NOMO-1 (cell line): ENCODE results near the gene MCAT.
"Not testable (repeated sequence)": the region's sequence is repeated elsewhere in the genome, so short reads cannot be mapped to it uniquely, and the experiment has no call there.

Experiments used
- DNase-seq, 2 experiments: peaks; one replicate each; lab custom pipeline; 2025; ENCODE audit not compliant: unreplicated experiment in 2 of 2; lab: John Stamatoyannopoulos, UW

MCAT gene

GRCh38 chr22:43156413-43156812 lies 13.2 kb upstream of the MCAT start:
- DNase-seq: no peak

- no peak for DNase-seq
Measured at GRCh38 chr22:43155789-43156188, 12.6 kb upstream of the MCAT start.

GRCh38 chr22:43154887-43155536 lies 11.8 kb upstream of the MCAT start:
- DNase-seq: peak; percentile 38 to 58

GRCh38 chr22:43153899-43154298 lies 10.7 kb upstream of the MCAT start:
- DNase-seq: peak; percentile 4 to 11

- peak; percentile 18 to 26 for DNase-seq
Measured at GRCh38 chr22:43152357-43153071, 9.3 kb upstream of the MCAT start.

GRCh38 chr22:43152003-43152356 lies 8.8 kb upstream of the MCAT start:
- no peak for DNase-seq

GRCh38 chr22:43151251-43152002 lies 8.2 kb upstream of the MCAT start, which contains the start of gene TSPO:
TSPO (plus strand) TSS chr22:43151559; CDS start chr22:43159239, 7,680 bp downstream.
- DNase-seq: peak; percentile 13 to 17

GRCh38 chr22:43150731-43151206 lies 7.6 kb upstream of the MCAT start:
- no peak for DNase-seq

- peak; percentile 49 to 69 for DNase-seq
Measured at GRCh38 chr22:43148581-43148980, 5.4 kb upstream of the MCAT start.

- DNase-seq: peak; percentile 50 to 62
Measured at GRCh38 chr22:43147821-43148220, 4.6 kb upstream of the MCAT start.

GRCh38 chr22:43146332-43146731 lies 3.1 kb upstream of the MCAT start:
- DNase-seq: peak; percentile 18

- DNase-seq: not testable (repeated sequence)
Measured at GRCh38 chr22:43145371-43145770, 2.2 kb upstream of the MCAT start.

GRCh38 chr22:43144949-43145348 lies 1.8 kb upstream of the MCAT start:
- no peak for DNase-seq

GRCh38 chr22:43136801-43137200 lies 6.4 kb downstream of the MCAT start:
- DNase-seq: no peak

- DNase-seq: peak; percentile 28 to 40
Measured at GRCh38 chr22:43136255-43136654, 6.9 kb downstream of the MCAT start.

GRCh38 chr22:43135565-43135964 lies 7.6 kb downstream of the MCAT start:
- DNase-seq: no peak

GRCh38 chr22:43134553-43134952 lies 8.6 kb downstream of the MCAT start:
- no peak for DNase-seq

GRCh38 chr22:43133401-43133800 lies 9.8 kb downstream of the MCAT start:
- DNase-seq: no peak

GRCh38 chr22:43131773-43132501 lies 11.3 kb downstream of the MCAT start:
- no peak for DNase-seq

- DNase-seq: peak; percentile 49 to 64
Measured at GRCh38 chr22:43129426-43130425, 13.5 kb downstream of the MCAT start.
